Left cardiac atrium (tissue), 4 donors: ENCODE measurements around the gene IL22. TPM values are rescaled to one million over a fixed set of nuclear protein-coding genes. Genes with fewer than 3 reads are reported as not detected.
"Not testable (repeated sequence)": the region's sequence is repeated elsewhere in the genome, so short reads cannot be mapped to it uniquely, and the experiment has no call there.

Experiments used
- ATAC-seq, 2 donors: fragments of 200-7000 bp; cut with Tn5 transposase; one replicate each; pipeline ENCODE4 v1.9.1; 2020; ENCODE audit warnings: mild to moderate bottlenecking in 2 of 2, moderate library complexity in 2 of 2
- DNase-seq: peaks from one replicate; pipeline ENCODE4 v3.0.0-alpha.2; 2020
- intact Hi-C, 2 donors: fragments of 100-400 bp; cut with DNase I; formaldehyde crosslinking; loops; one replicate each; pipeline versions ENCODE4 v1.14.1 to v1.15.1; 2022 to 2023
- total RNA-seq, 2 donors: library from RNA; stranded (reverse); fragmentation: NEBNext Ultra II Directional; extraction: Animal tissue kit (Norgen Biotek cat#: 25700); gene quantifications; one replicate each; pipeline ENCODE4 v1.2.1, GENCODE V29; 2021
- donor health status: DM: no; HTN: yes; CAD: no.
- donor health status: DM: no; HTN: yes; CAD: no; lungs with severe emphysema.
- donor health status: DM: yes; HTN: yes; CAD: no.
- donor health status: Dilated cardiomyopathy.

Gene IL22
- total RNA-seq, 2 donors from 2014 or later, result not detected

GRCh38 chr12:68235576-68235975 lies 17.8 kb downstream of the IL22 start:
- ATAC-seq (no peak), DNase-seq (no peak)
- intact Hi-C loops, result no loop called here

DNA sequence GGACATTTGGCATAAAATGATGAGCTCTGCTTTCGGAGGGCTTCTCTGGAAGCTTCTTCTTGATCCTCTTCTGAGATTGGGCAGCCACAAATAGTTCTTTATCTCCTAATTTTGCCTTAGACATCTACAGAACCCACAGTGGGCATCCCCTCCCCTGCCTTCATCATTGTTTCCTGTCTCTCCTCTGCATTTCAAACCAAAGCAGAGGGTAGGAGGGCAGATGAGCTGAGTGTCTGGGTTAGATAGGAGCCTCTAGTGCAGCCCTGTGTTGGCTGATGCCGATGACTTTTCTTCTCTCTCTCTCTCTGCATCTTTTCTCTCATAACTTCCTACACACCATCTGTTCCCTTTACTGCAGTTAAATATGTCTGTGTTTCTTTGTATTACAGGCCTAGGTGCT lies 19.3 kb downstream of the IL22 start:
- no peak for ATAC-seq
- intact Hi-C loops, result no loop called here

GRCh38 chr12:68233498-68233897 lies 19.9 kb downstream of the IL22 start:
- no peak for ATAC-seq
- DNase-seq, result no peak
- intact Hi-C loops, result no loop called here

More for the DNA sequence above, 19.3 kb downstream of the IL22 start:
- no peak for DNase-seq

GRCh38 chr12:68231691-68232090 lies 21.7 kb downstream of the IL22 start:
- intact Hi-C loops, result no loop called here
- DNase-seq (no peak), ATAC-seq (no peak)

DNA sequence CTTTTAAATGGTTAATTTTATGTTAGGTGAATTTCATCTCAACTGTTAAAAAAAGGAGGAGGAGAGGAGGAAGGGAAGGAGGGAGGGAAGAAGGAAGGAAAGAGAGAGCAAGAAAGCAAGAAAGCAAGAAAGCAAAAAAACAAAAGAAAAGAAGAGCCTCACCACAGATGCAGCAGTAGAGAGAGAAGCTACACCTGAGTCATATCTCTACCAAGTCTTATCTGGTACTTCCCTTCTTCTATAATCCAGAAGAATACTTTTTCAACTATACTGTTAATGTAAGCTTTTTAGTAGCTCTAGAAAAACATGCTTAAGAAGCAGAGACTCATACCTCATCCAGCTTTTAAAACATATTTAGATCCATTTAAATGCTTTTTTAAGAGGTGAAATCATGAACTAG lies 22.2 kb downstream of the IL22 start:
- ATAC-seq, result no peak
- intact Hi-C loops, result no loop called here
- no peak for DNase-seq

DNA sequence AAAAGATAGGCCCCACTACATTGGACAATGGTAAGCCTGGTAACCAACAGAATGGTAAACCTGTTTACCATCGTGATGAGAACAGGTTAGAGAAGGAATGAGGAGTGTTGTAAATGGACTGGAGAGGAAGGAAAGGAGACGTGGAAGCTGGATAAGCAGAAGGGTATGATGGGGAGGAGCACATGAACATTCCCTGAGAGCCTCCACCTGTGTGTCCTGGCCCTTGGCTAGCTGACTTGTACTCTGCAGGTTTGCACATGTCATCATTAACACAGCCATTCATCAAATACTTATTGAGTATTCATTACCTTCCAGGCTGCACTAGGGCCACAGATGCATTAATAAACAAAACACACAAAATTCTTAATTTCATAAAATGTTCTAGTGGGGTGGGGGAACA lies 23.4 kb downstream of the IL22 start:
- intact Hi-C loops, result no loop called here
- ATAC-seq, result no peak
- DNase-seq, result no peak

- no peak for ATAC-seq
- no peak for DNase-seq
- intact Hi-C loops, result no loop called here
Measured at GRCh38 chr12:68227356-68227755, 26.0 kb downstream of the IL22 start.

- DNase-seq, result no peak
- intact Hi-C loops, result no loop called here
- no peak for ATAC-seq
Measured at GRCh38 chr12:68225576-68226476, 27.6 kb downstream of the IL22 start, which contains the start of gene IL26. TSS of gene IL26 (minus strand) at chr12:68225810. CDS start at chr12:68225756, 54 bp downstream.

DNA sequence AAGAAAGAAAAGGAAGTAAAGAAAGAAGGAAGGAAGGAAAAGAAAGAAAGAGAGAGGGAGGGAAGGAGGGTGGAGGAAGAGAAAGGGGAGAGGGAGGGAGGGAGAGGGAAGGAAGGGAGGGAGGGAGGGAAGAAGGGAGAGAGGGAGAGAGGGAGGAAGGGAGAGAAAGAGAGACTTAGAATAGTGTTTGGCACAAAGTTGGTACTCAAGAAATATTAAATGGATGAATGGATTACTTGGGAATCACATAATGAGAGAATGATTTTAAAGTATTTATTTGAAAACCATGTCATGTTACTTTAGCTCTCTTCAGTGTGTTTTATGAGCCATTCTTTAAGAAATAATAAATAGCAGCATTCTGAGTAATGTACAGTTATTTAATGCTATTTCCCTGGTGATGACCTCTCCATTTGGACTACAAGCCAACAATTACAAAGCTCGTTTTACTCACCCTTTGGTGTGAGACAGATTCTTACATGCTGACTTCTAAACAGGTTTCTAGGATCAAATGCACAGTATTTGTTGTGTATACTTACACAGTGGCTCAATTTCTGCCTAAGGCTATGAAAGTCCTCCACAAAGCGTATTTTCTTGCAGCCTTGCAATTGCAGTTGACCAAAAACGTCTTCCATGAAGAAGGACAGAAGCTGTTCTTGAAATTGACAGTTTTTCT lies 28.7 kb downstream of the IL22 start:
- DNase-seq (no peak), ATAC-seq (no peak)
- intact Hi-C loops, result loop anchor here in 1 of 2 donors (5.0 kb wide), 1 partner anchor 93 kb away; no protein-coding TSS in a partner anchor

GRCh38 chr12:68223067-68223747 lies 30.2 kb downstream of the IL22 start:
- ATAC-seq (peak; percentile 98), DNase-seq (peak; percentile 84)
- intact Hi-C loops, result loop anchor here (1.0 to 5.0 kb wide), 2 partner anchors 94 kb away; no protein-coding TSS in a partner anchor

DNA sequence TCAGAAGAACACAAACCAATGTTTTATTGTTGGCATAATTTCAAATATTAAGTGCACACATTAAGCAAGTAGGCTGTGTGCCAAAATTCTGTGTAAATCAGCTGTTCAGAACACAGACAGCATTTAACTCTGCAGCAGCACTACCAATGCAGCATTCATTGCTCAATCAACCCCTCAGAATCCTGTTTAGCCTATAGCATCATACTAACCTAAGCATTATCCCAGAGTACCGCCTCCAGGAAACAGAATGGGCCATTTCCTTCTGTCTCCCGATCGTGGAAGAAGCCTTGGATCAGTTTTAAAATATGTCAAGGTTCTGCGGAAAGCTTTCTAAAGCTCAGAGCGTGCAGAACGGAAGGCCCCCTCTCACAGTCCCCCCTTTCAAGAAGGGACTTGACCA lies 31.1 kb downstream of the IL22 start:
- peak in 1 of 2 donors; percentile 16 for ATAC-seq

DNA sequence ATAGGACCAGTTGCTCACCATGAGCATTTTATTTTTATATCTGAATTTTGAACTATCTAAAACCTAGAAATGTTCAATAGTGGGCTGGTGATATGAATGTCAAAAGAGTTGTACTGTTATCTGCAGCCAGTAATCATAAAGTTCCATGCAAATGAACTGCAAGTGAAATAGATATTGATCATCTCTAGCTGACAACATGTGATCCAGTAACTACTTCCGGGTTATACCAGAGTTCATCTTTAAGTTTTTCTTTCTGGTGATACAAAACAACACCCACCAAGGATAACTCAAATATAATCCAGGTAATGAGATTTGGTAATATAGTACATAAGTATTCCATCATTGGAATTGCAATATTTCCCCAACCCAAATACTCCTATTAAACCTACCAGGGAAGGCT lies 31.9 kb downstream of the IL22 start:
- ATAC-seq (no peak), DNase-seq (no peak)
- intact Hi-C loops, result loop anchor here in 1 of 2 donors (5.0 kb wide), 1 partner anchor 96 kb away; no protein-coding TSS in a partner anchor

More for the DNA sequence above, 31.1 kb downstream of the IL22 start:
- intact Hi-C loops, result loop anchor here in 1 of 2 donors (5.0 kb wide), 1 partner anchor 95 kb away; no protein-coding TSS in a partner anchor
- DNase-seq, result no peak

GRCh38 chr12:68210875-68211274 lies 42.5 kb downstream of the IL22 start:
- ATAC-seq, result no peak
- no peak for DNase-seq
- intact Hi-C loops, result no loop called here

DNA sequence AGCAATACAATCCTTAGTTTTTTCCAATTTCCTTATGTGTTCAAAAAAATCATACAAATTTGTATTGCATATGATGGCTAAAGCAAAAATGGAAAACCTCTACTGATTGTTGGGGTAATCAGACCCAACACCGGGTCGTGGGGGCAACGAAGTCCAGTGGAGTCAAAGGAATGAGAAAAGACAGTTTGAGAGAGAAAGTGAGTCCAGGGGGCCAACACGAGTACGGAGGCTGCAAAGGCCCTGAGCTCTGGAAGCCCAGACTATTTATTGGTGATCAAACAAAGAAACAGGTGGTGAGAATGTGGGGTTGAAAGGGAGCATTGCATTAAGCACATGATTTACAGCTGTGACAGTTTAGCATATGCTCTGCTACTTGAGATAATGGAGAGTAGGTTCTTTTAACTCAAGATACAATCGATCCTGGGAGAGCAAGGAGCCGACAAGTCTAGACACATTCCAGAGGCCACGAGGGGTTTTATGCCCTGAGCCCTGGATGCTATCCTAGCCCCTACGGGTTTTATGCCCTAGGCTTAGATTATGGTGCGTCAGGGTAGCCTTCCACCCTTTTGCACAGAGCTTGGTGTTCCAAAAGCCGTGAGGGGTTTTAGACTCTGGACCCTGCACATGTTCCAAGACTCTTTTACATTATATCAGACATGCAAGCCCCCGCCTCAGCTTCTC lies 44.2 kb downstream of the IL22 start:
- intact Hi-C loops, ATAC-seq, DNase-seq: not testable (repeated sequence)

GRCh38 chr12:68207276-68207675 lies 46.1 kb downstream of the IL22 start:
- ATAC-seq (no peak), DNase-seq (no peak)
- intact Hi-C loops, result no loop called here

- DNase-seq (no peak), ATAC-seq (no peak)
- intact Hi-C loops, result no loop called here
Measured at GRCh38 chr12:68206446-68206845, 47.0 kb downstream of the IL22 start.

GRCh38 chr12:68203460-68203875 lies 49.9 kb downstream of the IL22 start:
- ATAC-seq (no peak), DNase-seq (no peak)
- intact Hi-C loops, result no loop called here

DNA sequence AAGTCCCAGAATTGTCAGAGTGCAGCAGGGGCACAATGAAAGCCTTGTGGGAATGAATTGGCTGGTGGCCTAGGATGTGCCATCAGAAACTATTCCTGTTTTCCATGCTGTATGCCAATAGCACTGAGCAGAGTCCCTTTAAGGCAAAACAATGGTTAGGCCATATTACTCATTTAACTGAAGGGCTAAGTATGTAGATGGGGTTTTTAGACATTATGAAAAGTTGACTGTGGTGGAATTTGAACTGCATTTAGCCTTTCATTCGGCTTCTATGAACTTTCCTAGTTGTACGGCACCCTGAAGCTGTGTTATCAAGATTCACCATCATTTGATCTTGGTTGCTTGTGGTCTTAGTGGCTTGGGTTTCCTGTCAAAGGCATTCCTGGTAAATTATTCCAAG lies 52.5 kb downstream of the IL22 start:
- no peak for DNase-seq
- intact Hi-C loops, result no loop called here
- no peak for ATAC-seq

- ATAC-seq, result no peak
- intact Hi-C loops, result no loop called here
- no peak for DNase-seq
Measured at GRCh38 chr12:68199127-68199526, 54.3 kb downstream of the IL22 start.
